ENCODE measurements around the gene CCDC102B.

The CCDC102B gene

DNA sequence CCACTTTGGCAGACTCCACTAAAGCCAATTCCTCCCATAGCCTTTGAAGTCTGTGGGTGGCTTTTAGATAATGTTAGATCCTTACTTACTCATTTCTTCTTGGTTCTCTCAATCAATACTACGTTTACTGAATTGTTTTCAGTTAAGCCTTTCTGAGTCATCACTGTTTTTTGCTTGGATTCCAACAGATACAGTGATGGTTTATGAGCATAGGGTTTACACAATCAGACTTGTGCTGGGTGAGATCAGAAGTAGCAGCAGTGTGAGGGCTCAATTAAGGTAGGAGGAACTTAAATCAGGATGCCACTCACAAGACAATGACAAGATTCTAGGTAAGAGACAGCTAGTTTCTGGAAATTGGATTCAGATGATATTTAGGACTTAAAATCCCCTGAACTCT, 305.1 kb downstream of the CCDC102B start:
- DNase-seq = no peak

All from NCI-H2029 treated with DMSO at 0.1 percent for 48 hours (cell line).